Measurements from ENCODE around the gene JAZF1. TPM values are rescaled to one million over a fixed set of nuclear protein-coding genes. Genes with fewer than 3 reads are reported as not detected.

The JAZF1 gene
- total RNA-seq, 4 donors from 2014 or later = 29.3 to 33.8 (median 30.1) TPM

DNA sequence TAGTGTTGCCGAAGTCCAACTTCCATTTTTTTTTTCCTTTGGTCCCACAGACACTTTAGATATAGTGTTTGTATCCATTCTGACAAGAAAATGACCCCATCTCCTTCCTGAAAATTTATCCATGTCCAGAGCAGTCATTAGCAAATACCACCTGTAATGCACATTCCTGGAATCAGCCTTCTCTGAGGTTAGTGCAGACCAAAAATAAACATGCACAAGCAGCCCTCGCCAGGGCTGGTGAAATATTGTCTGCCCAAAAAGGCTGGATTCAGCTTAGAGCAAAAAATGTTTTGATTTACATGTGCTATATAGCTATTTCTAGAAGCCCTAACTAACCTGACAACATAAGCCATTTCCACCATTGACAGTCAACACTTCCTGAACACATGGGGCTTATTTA lies 294.9 kb downstream of the JAZF1 start:
- Histone ChIP-seq H3K4me3 (no peak overlapping the region), H3K27ac (replicated peaks in 1 of 4) (no peak overlapping the region), H3K4me1 (peaks cover 0 to 19% (median 5%) of the 10 kb centered on the region in 4 donors), H3K27me3 (no peaks in the 10 kb centered on the region), H3K36me3 (no peaks in the 10 kb centered on the region), H3K9me3 (no peaks in the 10 kb centered on the region)
- no peak for TF ChIP-seq POLR2A (IDR thresholded peaks at IDR 0.05; ENCODE audit: low read depth)
- TF ChIP-seq, protein P1, sequence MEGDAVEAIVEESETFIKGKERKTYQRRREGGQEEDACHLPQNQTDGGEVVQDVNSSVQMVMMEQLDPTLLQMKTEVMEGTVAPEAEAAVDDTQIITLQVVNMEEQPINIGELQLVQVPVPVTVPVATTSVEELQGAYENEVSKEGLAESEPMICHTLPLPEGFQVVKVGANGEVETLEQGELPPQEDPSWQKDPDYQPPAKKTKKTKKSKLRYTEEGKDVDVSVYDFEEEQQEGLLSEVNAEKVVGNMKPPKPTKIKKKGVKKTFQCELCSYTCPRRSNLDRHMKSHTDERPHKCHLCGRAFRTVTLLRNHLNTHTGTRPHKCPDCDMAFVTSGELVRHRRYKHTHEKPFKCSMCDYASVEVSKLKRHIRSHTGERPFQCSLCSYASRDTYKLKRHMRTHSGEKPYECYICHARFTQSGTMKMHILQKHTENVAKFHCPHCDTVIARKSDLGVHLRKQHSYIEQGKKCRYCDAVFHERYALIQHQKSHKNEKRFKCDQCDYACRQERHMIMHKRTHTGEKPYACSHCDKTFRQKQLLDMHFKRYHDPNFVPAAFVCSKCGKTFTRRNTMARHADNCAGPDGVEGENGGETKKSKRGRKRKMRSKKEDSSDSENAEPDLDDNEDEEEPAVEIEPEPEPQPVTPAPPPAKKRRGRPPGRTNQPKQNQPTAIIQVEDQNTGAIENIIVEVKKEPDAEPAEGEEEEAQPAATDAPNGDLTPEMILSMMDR (IDR thresholded peaks at IDR 0.05) = no peak
- 62% methylated on average over 2 of the region's 2 CpGs for WGBS
- intact Hi-C loops (cut with DNase I) = no loop called here
- no peak for DNase-seq (ENCODE audit: extremely low spot score)

DNA sequence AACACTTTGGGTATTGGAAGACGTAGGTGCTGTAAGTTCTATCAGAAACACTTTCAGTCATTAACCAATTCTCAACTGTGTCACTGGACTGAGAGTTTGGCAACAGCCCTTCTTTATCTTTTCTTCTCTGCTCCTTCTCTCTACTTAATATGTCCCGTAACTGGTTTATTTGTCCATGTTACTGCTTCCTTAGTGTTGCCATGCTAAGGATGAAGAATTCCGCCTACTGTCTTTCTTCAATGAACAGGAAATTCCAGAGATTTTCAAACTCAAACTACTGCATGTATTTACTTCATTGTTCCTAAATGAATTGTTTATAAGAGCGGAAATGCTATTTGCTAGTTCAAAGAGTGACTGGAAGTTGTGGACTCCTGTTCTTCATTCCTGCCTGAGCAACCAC lies 296.9 kb downstream of the JAZF1 start:
- peaks cover 0 to 19% (median 5%) of the 10 kb centered on the region in 4 donors for H3K4me1 ChIP-seq
- no peak overlapping the region for H3K27ac ChIP-seq (replicated peaks in 1 of 4)
- WGBS = 85% methylated on average over 4 of the region's 4 CpGs
- no peaks in the 10 kb centered on the region for H3K27me3 ChIP-seq
- no peaks in the 10 kb centered on the region for H3K36me3 ChIP-seq
- intact Hi-C loops (cut with DNase I) = no loop called here
- no peaks in the 10 kb centered on the region for H3K9me3 ChIP-seq
- TF ChIP-seq POLR2AphosphoS5 (IDR thresholded peaks at IDR 0.05) = no peak
- TF ChIP-seq, protein P1 (IDR thresholded peaks at IDR 0.05) = no peak
- no peak for TF ChIP-seq EP300 (IDR thresholded peaks at IDR 0.05)
- no peak for TF ChIP-seq POLR2A (IDR thresholded peaks at IDR 0.05; ENCODE audit: low read depth)
- no peak overlapping the region for H3K4me3 ChIP-seq
- DNase-seq (ENCODE audit: extremely low spot score) = no peak

DNA sequence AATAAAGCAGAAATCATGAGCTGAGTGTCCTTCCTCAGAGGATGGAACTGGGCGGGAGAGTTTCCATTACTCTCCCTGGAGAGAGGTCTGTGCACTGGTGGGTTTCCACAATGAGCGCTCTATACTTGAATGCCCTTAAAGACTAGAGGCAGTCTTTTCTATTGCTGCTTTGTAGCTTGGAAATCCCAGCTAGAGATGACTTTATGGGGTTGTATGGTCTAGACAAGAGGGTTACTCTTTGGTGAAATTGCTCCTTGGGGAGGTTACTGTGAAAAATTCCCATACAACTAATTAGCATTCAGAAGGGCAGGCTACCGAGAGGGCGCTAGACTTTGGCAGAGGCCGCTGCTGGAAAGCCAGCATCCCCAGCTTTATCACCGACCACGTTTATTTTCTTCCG lies 303.8 kb downstream of the JAZF1 start:
- H3K4me1 ChIP-seq = peaks cover 15 to 32% (median 22%) of the 10 kb centered on the region in 4 donors
- no peak for DNase-seq (ENCODE audit: extremely low spot score)
- no peaks in the 10 kb centered on the region for H3K9me3 ChIP-seq
- intact Hi-C loops (cut with DNase I) = no loop called here
- H3K4me3 ChIP-seq = no peak overlapping the region
- H3K27me3 ChIP-seq = no peaks in the 10 kb centered on the region
- WGBS = 84% methylated on average over 8 of the region's 8 CpGs
- H3K27ac ChIP-seq (replicated peaks in 1 of 4) = no peak overlapping the region
- TF ChIP-seq, protein P1 (IDR thresholded peaks at IDR 0.05) = no peak
- no peak for TF ChIP-seq POLR2AphosphoS5 (IDR thresholded peaks at IDR 0.05)
- no peak for TF ChIP-seq POLR2A (IDR thresholded peaks at IDR 0.05; ENCODE audit: low read depth)
- no peak for TF ChIP-seq EP300 (IDR thresholded peaks at IDR 0.05)
- H3K36me3 ChIP-seq = no peaks in the 10 kb centered on the region

DNA sequence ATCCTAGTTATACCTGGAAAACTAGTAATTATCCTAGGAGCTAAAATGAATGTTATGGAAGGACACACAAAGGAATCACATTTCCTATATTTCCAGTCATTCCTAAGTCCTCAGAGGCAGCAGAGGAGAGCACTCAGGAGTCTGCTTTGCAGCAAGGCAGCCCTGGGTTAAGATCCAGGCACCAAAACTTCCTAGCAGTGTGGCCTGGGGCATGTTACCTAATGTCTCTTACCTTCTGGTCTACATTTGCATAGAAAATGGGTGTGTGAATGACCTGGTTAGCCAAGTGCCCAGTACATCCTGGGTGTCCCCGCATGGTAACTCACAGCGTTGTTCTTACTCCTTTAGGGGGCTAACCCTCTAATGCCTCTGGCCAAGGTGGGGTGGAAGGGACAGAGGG lies 304.8 kb downstream of the JAZF1 start:
- no peaks in the 10 kb centered on the region for H3K27me3 ChIP-seq

More for the DNA sequence above, 304.8 kb downstream of the JAZF1 start:
- intact Hi-C loops (cut with DNase I) = no loop called here
- DNase-seq (ENCODE audit: extremely low spot score) = no peak
- no peaks in the 10 kb centered on the region for H3K9me3 ChIP-seq
- TF ChIP-seq POLR2A (IDR thresholded peaks at IDR 0.05; ENCODE audit: low read depth) = no peak
- no peak for TF ChIP-seq POLR2AphosphoS5 (IDR thresholded peaks at IDR 0.05)
- no peak for TF ChIP-seq EP300 (IDR thresholded peaks at IDR 0.05)
- TF ChIP-seq, protein P1 (IDR thresholded peaks at IDR 0.05) = no peak
- H3K36me3 ChIP-seq = no peaks in the 10 kb centered on the region
- 93% methylated on average over 2 of the region's 2 CpGs for WGBS
- peaks cover 15 to 32% (median 22%) of the 10 kb centered on the region in 4 donors for H3K4me1 ChIP-seq
- no peak overlapping the region for H3K4me3 ChIP-seq
- no peak overlapping the region for H3K27ac ChIP-seq (replicated peaks in 1 of 4)
